Stimulated activated CD8-positive, alpha-beta memory T cell treated with anti-CD3 and anti-CD28 coated beads, Interleukin-12 subunit alpha, Interleukin-12 subunit beta, amount 100 ng/mL, for 4 hours (primary cell): Measurements from ENCODE around the gene KRTAP10-12.

ENCODE experiments used
- DNase-seq: peaks from one replicate; pipeline ENCODE4 v3.0.0-alpha.2; 2020; ENCODE audit warnings: low read depth

The KRTAP10-12 gene

GRCh38 chr21:44734026-44734745 lies 37.2 kb downstream of the KRTAP10-12 start:
- DNase-seq, result no peak

DNA sequence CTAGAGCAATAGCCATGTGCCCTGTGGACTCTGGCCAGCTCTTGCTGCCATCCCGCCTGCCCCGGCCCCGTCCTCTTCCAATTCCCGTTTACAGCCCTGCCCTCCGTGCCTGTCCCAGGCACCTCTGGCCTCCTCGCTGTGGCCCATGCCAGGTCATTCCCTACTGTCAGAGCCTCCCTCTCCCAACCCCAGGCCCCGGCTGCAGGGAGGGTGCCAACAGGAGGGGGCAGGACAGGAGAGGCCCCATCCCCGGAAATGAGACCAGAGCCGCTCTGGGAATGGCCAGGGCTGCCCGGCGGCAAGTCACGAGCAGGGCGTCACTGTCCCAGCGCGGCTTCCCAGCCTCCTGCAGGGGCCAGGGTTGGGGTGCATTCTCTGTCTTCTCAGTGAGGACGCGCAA lies 37.9 kb downstream of the KRTAP10-12 start:
- DNase-seq, result no peak

- DNase-seq, result no peak
These were observed 38.8 kb downstream of the KRTAP10-12 start for GRCh38 chr21:44735821-44736220.

DNA sequence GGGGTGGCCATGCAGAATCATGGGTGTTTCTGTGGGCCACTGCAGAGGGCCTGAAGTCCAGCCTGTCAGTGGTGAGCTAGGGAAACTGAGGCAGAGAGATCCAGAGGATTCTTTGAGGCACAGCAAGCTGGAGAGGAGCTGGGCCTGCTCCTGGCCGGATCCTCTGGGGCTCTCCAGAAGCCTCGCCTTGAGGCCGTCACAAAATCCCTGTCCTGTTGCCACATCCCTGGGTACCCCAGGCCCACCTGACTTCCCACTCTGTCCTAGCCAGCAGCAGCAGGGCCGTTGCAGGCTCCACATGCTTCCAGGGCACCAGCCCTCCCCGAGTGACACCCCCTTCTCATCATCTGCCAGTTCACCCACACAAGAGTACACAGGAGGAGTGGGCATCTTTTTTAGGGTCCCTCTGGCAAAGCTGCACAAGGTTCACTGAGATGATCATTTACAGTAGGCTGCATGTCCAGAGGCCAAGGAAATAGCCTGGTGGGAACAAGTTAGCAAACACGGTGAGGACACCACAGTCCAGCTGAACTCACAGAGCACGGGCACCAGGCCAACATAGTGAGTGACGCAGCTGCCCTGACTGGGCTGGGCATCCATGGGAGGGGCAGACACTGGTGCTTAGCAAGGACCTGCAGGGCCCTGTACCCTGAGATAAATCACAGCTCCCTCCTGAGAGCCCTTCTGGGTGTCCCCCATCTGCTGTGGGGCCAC lies 39.5 kb downstream of the KRTAP10-12 start:
- DNase-seq, result no peak

DNA sequence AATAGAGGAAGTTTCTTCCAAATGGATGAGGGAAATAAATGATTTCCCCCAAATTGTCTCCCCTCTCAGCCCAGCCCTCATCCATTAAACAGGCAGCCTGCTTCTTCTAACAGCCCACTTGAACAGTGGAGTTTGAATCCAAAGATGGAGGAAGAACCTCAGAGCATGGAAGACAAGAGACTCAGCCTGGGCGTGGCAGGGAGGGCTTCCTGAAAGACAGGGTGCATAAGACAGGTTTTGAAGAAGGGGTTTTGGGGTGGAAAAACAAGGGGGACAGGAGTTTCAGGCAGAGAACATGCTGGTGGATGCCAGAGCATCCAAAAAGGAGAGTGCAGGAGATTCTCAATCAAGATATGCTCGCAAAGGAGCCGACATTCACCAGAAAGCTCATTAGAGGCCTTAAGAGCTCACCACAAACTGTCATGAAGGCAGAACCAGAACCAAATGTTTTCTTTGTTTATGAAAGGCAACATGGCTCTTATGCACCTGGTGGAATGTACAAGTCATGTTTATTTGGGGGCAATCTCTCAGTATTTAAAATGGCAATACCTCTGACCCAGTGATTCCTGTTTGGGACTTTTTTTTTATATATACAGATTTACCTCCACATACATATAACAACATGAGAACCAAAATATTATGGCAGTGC lies 40.9 kb downstream of the KRTAP10-12 start:
- DNase-seq, result no peak

DNA sequence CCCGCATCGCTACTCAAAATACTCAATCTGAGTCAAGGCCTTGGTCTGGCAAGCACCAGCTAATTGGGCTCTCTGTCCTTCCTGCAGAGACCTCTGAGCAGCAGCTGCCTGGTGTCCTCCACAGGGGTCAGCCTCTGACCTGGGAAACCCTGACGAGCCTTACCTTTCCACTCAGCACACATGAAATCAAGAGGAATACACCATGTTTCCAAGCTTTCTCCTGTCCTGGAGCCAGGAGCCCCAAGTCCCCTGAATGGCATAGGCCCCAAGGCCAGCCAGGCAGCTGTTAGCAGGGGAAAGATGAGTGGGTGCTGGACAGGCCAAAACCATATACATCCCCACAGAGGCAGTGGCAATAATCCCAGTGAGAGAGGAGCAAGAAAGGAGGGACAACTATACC lies 41.6 kb downstream of the KRTAP10-12 start:
- DNase-seq, result no peak

DNA sequence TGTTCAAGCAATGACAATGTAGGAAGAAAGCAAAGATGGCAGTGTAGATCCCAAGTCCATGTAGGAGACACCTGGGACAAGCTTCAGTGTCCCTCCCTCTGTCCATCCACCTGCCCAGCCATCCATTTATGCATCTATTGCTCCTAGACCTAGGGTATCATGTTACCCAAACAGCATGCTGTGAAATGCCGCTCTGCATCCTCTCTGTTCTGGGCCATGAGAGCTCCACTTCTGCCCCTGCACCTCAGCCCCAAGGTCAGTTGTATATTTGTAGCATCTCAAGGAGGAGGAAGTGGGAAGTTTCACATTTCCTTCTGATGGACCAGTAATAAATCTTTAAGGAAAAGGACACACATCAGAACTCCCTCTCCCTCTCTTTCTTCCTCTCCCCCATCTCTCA lies 42.3 kb downstream of the KRTAP10-12 start:
- no peak for DNase-seq

- DNase-seq, result no peak
These were observed 43.8 kb downstream of the KRTAP10-12 start for GRCh38 chr21:44740742-44741141.

GRCh38 chr21:44741921-44742320 lies 44.9 kb downstream of the KRTAP10-12 start:
- DNase-seq, result no peak

DNA sequence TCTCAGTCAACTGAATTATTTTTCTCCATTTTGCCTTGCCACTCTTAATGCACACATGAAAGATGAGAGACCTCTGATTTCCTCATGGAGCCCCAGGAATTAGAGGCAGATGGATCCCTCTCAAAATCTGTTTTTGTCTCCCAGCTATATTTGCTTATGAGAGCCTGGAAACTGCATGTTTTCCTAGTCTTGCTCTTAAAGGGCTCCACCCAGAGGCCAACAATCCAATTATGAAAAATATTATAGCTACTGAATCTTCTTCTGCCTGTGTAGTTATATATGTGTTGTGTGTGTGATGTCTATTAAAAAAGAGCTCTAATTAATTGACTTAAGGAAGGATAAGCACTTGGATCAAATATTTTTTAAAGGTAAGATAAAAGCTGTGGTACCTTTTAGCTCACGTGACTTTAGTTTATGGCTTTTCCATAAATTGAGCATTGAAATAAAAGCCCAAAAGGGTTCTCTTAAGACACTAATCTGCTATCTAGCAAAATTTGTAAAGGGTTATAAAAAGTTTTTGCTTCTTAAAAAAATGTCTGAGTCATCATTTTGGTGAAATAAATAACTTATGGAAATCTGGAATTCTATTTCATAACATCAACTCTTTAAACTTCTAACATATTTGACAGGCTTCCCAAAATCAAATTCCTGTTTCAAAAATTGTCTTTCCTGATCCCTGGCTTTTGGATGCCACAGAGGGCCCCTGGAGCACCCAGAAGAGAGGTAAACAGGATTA lies 45.6 kb downstream of the KRTAP10-12 start:
- DNase-seq, result no peak
